GM19397 (cell line): ENCODE data around the gene FYCO1.
A peak's percentile ranks its signal among the peaks of the same experiment; 100 is the strongest.
"Not testable (repeated sequence)": the region's sequence is repeated elsewhere in the genome, so short reads cannot be mapped to it uniquely, and the experiment has no call there.

Experiments used
- ATAC-seq: cut with Tn5 transposase; IDR thresholded peaks from one replicate; pipeline ENCODE4 v1.9.1; 2021; ENCODE audit warnings: mild to moderate bottlenecking, moderate library complexity; ENCODE audit not compliant: unreplicated experiment

The FYCO1 gene

GRCh38 chr3:45995236-45996192, at the start of gene FYCO1:
Gene FYCO1, minus strand, starts transcription at chr3:45995824. Its CDS starts 10,914 bp downstream, at chr3:45984910.
- peak; percentile 94 for ATAC-seq

GRCh38 chr3:46038916-46039315, 43.3 kb upstream of the FYCO1 start:
- no peak for ATAC-seq

- ATAC-seq: not testable (repeated sequence)
Observed at GRCh38 chr3:46038071-46038470, 42.4 kb upstream of the FYCO1 start.

DNA sequence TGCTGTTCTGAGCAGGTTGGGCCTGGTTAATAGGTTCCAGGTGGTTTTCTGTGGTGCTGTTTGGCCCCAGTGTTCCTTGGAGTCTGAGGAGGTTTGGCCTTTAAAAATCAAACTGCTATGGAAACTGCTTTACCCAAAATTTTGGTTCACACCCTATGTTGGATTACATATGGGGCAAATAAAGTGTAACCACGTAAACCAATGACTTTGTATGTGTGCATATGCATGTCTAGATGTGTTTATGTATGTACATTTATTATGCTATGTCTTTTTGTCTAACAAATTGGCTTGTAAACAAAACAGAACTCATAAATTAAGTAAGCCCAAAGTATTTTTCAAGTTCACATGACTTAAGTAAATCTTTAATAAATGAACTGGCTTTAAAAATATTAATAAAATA, 40.6 kb upstream of the FYCO1 start:
- no peak for ATAC-seq

- ATAC-seq: no peak
Observed at GRCh38 chr3:46031747-46032146, 36.1 kb upstream of the FYCO1 start.

DNA sequence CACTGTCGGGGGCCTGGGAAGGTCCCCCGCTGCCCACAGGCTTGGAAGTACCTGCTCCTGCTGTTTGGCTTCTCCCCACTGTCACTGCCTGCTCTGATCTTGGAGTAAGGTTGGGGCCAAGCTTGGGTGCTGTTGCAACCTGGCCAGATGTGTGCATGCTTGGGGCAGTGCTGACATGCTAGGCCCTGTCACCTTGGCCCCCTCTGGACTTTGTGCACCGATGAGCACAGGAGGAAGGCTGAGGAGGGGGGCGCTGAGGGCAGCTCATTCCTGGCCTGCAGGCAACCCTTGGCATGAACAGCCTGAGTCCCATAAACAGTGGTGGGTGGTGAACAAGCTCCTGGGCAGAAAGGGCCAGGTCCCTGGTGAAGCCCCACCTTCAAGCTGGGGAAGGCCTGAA, 35.6 kb upstream of the FYCO1 start:
- ATAC-seq: no peak

DNA sequence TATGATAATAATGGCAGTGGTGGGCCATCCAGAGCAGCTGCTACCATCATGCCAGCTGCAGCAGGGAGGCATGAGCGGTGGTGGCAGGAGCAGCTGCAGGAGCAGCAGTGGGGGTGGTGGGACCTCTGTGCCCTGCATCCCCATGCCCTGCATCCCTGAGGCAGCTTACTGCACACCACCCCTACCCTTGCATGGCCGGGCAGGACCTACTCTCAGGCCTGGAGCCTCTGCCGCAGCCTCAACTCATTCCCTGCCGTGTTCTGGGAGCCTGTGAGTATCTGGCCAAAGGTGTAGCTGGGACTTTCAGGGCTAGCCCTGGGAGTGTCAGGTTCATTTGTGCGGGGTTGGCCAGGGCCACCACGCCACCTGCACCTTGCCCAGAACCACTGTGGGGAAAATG, 35.0 kb upstream of the FYCO1 start:
- no peak for ATAC-seq

DNA sequence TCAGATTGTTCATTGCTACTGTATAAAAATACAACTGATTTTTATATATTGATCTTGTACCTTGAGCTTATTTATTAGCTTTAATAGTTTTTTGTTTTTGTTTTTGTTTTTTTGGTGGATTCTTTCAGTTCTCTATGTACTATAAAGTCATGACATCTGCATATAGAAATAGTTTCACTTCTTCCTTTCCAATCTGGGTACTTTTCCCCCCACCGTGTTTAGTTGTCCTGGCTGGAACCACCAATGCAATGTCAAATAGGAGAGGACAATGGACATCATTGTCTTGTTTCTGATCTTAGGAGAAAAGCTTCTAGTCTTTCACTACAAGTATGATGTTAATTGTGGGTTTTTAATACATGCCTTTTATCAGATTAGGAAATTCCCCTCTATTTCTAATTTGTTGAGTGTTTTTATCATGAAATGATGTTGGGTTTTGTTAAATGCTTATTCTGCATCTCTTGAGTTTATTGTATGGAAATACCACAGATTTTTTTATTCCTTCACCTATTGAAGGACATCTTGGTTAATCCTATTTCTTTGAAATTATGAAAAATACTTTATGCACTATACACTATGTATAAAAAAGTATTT, 34.4 kb upstream of the FYCO1 start:
- ATAC-seq: no peak

- ATAC-seq: no peak
Observed at GRCh38 chr3:46027736-46028397, 32.2 kb upstream of the FYCO1 start.

DNA sequence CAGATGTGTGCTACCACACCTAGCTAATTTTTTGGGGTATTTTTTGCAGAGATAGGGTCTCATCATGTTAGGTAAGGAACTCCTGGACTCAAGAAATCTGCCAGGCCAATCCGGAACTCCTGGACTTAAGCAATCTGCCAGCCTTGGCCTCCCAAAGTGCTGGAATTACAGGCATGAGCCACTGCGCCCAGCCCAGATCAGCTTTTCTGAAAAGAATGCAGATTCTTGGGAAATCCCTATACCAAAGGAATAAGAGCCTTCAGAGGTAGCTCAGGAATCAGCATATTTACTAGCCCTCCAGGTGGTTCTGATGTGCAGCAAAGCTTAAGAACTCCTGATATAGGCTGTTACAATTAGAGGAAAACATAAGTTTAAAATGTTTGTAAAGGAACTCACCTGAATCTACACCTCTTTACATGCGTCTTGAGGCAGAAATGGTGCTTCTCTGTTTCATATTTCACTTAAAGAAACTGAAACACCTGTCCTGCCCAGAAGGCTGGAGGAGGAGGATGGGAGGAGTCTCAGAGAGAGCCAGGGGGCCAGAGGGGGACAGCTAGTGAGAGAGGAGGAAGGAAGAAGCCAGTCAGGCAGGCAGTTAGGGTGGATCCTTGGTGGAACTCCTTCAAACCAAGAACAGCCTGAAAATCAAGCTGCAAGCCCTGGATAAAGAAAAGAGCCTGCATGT, 31.5 kb upstream of the FYCO1 start, which contains the start of gene XCR1:
XCR1 (minus strand) TSS at position 463 of the 685 bp plus-strand sequence. CDS start 5,536 bp downstream, outside the sequence.
- ATAC-seq: no peak

GRCh38 chr3:46025139-46025538, 29.5 kb upstream of the FYCO1 start:
- ATAC-seq: no peak

DNA sequence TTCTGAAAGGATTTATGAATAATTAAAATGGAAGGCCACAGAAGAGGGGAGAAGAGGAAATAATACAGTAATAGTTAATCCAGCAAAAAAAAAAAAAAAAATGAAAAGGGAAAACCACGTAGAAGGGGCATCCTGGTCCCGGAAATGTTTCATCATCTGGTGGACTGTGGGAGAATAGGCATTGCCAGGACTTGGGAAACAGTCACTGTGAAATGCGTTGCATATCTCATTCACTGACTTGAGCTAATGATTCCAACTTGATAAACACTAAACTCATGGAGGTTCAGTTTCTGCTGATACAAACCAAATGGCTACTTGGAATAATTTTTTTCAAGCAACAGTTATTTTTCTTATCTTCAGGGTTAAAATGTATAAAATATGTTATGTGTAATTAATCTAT, 28.5 kb upstream of the FYCO1 start:
- no peak for ATAC-seq

- ATAC-seq: no peak
Observed at GRCh38 chr3:46022909-46023785, 27.5 kb upstream of the FYCO1 start.

DNA sequence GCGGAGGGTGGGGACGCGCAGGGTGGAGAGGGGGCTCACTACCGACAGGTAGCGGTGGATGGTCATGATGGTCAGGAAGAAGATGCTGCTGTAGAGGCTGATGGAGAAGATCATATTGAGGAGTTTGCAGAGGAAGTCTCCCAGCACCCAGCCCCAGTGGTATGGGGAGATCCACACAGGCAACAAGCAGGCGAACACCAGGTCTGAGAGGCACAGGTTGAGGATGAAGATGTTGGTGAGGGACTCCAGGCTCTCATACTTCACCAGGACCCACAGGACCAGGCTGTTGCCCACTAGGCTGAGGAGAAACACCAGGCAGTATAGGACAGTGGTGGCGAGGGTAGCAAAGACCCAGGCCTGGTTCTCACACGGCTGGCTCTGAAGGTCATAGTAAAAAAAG, 25.9 kb upstream of the FYCO1 start:
- ATAC-seq: no peak

- no peak for ATAC-seq
Observed at GRCh38 chr3:46020766-46021510, 25.3 kb upstream of the FYCO1 start.

DNA sequence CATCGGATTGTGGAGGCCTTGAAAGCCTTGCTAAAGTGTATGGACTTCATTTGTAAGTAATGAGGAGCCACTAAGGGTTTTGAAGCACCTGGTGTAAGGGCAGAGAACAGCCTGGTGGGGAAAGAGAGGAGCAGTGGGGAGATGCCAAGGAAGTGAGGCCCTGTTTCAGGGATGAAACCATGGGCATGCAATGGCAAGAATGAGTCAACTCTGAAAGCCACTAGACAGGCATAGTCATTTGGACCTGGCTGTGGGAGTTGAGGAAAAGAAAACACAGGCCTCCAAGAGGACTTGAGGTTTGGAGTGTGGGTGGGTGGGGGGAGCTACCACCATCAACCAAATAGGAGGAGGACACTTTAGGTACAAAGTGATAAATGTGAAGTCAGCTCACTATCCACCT, 24.1 kb upstream of the FYCO1 start:
- ATAC-seq: no peak

- no peak for ATAC-seq
Observed at GRCh38 chr3:46017720-46018119, 22.1 kb upstream of the FYCO1 start.

DNA sequence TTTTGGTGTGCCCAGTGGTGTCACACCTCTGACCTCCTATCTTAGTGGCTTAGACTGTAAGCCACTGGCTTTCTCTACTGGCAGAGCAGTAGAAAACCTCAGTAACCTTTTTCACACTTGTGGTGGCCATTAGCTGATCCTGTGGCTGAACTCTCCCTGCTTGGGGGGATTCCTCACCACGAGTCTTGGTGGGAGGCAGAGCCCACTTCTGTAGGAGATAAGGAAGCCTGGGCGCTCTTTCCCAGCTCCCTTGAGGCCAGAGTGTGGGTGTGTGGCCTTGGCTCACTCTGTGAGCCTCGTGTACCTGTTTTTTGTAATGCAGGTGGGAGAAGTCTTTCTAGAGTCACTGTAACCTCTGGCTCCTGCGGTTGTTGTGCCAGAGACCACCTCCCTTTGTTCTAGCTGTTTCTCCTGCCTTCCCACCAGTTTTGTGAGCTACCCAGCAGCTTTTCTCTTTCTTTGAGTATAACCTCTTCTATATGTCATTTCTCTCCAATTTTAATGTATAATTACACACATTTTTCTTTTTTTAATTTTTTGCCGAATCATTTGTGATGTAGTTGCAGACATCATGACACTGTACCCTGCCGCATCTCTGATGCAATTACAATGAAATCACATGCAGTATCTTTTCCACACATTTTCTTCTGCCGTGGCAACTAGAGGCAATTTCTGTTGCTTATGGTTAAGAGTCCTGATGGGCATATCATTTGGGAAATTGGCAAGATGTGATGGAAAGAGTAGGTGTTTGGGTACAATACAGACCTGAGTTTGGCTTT, 17.9 kb upstream of the FYCO1 start:
- ATAC-seq: no peak

DNA sequence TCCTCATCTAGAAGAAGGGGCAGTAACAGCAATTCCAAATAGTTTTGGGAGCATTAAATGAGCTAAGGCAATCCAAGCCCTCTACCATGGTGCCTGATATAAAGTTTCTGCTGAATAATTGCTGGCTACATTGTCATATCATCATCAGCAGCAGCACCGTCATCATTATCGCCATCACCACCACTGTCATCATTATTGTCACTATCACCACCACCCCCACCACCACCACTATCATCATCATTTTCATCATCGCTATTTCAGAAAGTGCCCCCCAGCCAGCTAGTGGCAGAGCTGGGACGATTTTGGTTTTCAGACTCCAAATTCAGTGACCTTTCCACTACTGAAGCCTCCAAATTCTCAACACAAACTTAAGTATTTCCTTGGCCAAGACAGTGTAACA, 16.6 kb upstream of the FYCO1 start:
- ATAC-seq: no peak
